ENCODE measurements around the gene LPP. TPM values are rescaled to one million over a fixed set of nuclear protein-coding genes. Genes with fewer than 3 reads are reported as not detected.
A peak's percentile ranks its signal among the peaks of the same experiment; 100 is the strongest.

Gene LPP
- total and polyA plus RNA-seq, 2 of the 4 experiments (the other 2 are of a cell fraction), result 16.0 to 130 TPM

DNA sequence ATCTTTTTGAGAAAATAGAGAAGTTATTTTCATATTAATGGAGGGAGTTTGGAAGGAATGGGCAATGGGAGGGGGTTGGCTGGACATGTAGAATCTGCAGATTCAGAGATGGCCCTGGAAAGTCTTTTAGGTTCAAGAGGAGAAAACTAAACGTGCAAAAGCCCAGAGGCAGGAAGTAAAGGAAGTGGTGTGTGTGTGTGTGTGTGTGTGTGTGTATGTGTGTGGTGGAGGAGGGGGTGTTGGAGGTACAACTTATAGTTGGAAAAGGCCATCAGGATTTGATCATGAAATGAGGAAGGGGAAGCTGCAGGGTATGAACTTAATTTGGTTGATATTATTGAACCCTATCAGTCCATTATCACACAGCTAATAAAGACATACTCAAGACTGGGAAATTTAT, 5.6 kb upstream of the LPP start:
- no peak for DNase-seq
- dilution Hi-C loops (cut with HindIII; ENCODE audit: low sequenced_read_pairs, unreplicated experiment), result no loop called here
- Histone ChIP-seq H2AFZ (replicated peaks; ENCODE audit: low read length, poor library complexity) (no peak overlapping the region), H3K79me1 (ENCODE audit: low read depth in 1 of 2, low read length in 2 of 2) (peaks cover 10 to 19% of the 10 kb centered on the region in 2 experiments), H3K9ac (ENCODE audit: low read depth, low read length) (no peak overlapping the region), H3K23ac (ENCODE audit: low read depth, low read length) (no peak overlapping the region), H3K4me1 (ENCODE audit: control insufficient read depth, insufficient read depth, low read length) (peaks cover 16% of the 10 kb centered on the region), H3K27ac (ENCODE audit: insufficient read depth, low read length) (no peak overlapping the region), H3K36me3 (ENCODE audit: control insufficient read depth, insufficient read depth, low read length) (no peaks in the 10 kb centered on the region), H3K9me1 (ENCODE audit: insufficient read depth, low read length) (peaks cover 6% of the 10 kb centered on the region), H2BK5ac (ENCODE audit: low read depth, low read length, poor library complexity, severe bottlenecking) (peak overlapping the region; percentile 9), H3K4me3 (ENCODE audit: insufficient read depth, low read depth, low read length) (no peak overlapping the region), H3K27me3 (ENCODE audit: control insufficient read depth, insufficient read depth, low read length) (no peaks in the 10 kb centered on the region), H4K5ac (ENCODE audit: low read depth, low read length) (no peak overlapping the region), H3K9me3 (ENCODE audit: control insufficient read depth, insufficient read depth, low read length) (no peaks in the 10 kb centered on the region), H2BK15ac (ENCODE audit: low read depth, low read length) (no peak overlapping the region), H3K14ac (replicated peaks; ENCODE audit: low read depth, low read length) (no peak overlapping the region), H2AK5ac (ENCODE audit: low read depth, low read length) (no peak overlapping the region), H2BK20ac (ENCODE audit: low read depth, low read length) (no peak overlapping the region), H4K8ac (ENCODE audit: low read depth in 2 of 2, low read length in 2 of 2) (no peak overlapping the region), H3K56ac (ENCODE audit: extremely low read depth, insufficient read depth, low read length) (no peak overlapping the region), H4K91ac (ENCODE audit: insufficient read depth, low read depth, low read length) (no peak overlapping the region), H2BK120ac (ENCODE audit: low read depth, low read length) (no peak overlapping the region), H3K4me2 (ENCODE audit: low read depth, low read length) (no peak overlapping the region), H3K4ac (ENCODE audit: low read depth, low read length) (no peak overlapping the region), H4K20me1 (ENCODE audit: insufficient read depth, low read length) (no peaks in the 10 kb centered on the region), H2AK9ac (replicated peaks; ENCODE audit: low read depth, low read length, poor library complexity) (no peak overlapping the region), H3K18ac (ENCODE audit: low read depth, low read length) (no peak overlapping the region)
- POLR2A ChIA-PET (ENCODE audit: unreplicated experiment), result no interaction called here
- ATAC-seq (ENCODE audit: low read depth), result no peak
- intact Hi-C loops (cut with micrococcal nuclease), result no loop called here
- WGBS, 2 experiments (ENCODE audit: extremely low coverage in 2 of 2, insufficient read length in 1 of 2), result 50% methylated on average over 1 of the region's 1 CpG; no CpG with 5 or more reads in 1 of the 2 experiments
- in situ Hi-C loops (cut with MboI; ENCODE audit: low sequenced_read_pairs), result no loop called here
- no TSS peak for BruUV-seq (replicated peaks)
- TF ChIP-seq, protein P1, sequence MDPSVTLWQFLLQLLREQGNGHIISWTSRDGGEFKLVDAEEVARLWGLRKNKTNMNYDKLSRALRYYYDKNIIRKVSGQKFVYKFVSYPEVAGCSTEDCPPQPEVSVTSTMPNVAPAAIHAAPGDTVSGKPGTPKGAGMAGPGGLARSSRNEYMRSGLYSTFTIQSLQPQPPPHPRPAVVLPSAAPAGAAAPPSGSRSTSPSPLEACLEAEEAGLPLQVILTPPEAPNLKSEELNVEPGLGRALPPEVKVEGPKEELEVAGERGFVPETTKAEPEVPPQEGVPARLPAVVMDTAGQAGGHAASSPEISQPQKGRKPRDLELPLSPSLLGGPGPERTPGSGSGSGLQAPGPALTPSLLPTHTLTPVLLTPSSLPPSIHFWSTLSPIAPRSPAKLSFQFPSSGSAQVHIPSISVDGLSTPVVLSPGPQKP (IDR thresholded peaks at IDR 0.05; ENCODE audit: borderline replicate concordance, low read depth, low read length), result no peak
- TF ChIP-seq CEBPB (IDR thresholded peaks at IDR 0.05; ENCODE audit: low read depth, low read length) (no peak), POLR2A (IDR thresholded peaks at IDR 0.05; ENCODE audit: low read depth, low read length) (no peak), RAD21 (IDR thresholded peaks at IDR 0.05; ENCODE audit: low read length) (no peak), RFX5 (IDR thresholded peaks at IDR 0.05; ENCODE audit: low read depth, low read length) (no peak)
- CTCF ChIA-PET, result interaction anchor here (0.6 kb wide), 1 partner anchor 11 kb away, joined by 3 read pairs; no protein-coding TSS in a partner anchor
